HEK293 (cell line): ENCODE data around the gene RIC8B.

Experiments used
- CTCF ChIA-PET: fragments of 350-600 bp; formaldehyde crosslinking; extraction: SDS; loops from one replicate; lab custom pipeline; 2021; ENCODE audit warnings: antibody characterized with exemption; lab: Yijun Ruan, JAX
- POLR2A ChIA-PET: fragments of 300-600 bp; formaldehyde crosslinking; extraction: SDS; loops from one replicate; lab custom pipeline; 2020; ENCODE audit warnings: antibody characterized with exemption, inconsistent platforms; lab: Yijun Ruan, JAX
- H3K27ac ChIP-seq: fragments of 200-500 bp; sonication (Bioruptor generic); 2 replicates; pipeline ENCODE4 v1.5.1; 2014; ENCODE audit warnings: low read depth, low read length, control low read depth, inconsistent platforms; ENCODE audit errors: extremely low read depth
- H3K36me3 ChIP-seq, 2 experiments: fragments of 200-500 bp in 1 of 2; sonication (Bioruptor generic) in 1 of 2; 1 replicate in 1 of 2; 2 replicates in 1 of 2; pipeline ENCODE4 v1.5.1; 2014 to 2017; ENCODE audit warnings: inconsistent platforms in 2 of 2, low read length in 2 of 2; ENCODE audit not compliant: control insufficient read depth in 2 of 2, insufficient read depth in 1 of 2
- H3K4me1 ChIP-seq: fragments of 200-500 bp; sonication (Bioruptor generic); 2 replicates; pipeline ENCODE4 v1.5.1; 2014; ENCODE audit warnings: mild to moderate bottlenecking, low read length, inconsistent platforms; ENCODE audit not compliant: control insufficient read depth, insufficient read depth
- H3K4me3 ChIP-seq: 2 replicates; pipeline ENCODE4 v1.5.1; 2011; ENCODE audit warnings: low read depth, mild to moderate bottlenecking, control low read depth, low read length, moderate library complexity
- H3K9me3 ChIP-seq: fragments of 200-500 bp; sonication (Bioruptor generic); 2 replicates; pipeline ENCODE4 v1.5.1; 2014; ENCODE audit warnings: low read depth, low read length, inconsistent platforms; ENCODE audit not compliant: control insufficient read depth, insufficient read depth
- HIC1 ChIP-seq: fragments of 450-650 bp; formaldehyde crosslinking; IDR thresholded peaks from 2 replicates; pipeline ENCODE4 v1.5.1; 2016; ENCODE audit warnings: missing biosample characterization, missing genetic modification characterization
- PRDM6 ChIP-seq: fragments of 450-650 bp; formaldehyde crosslinking; IDR thresholded peaks from 2 replicates; pipeline ENCODE4 v1.5.1; 2017; ENCODE audit warnings: missing biosample characterization, missing genetic modification characterization
- SCRT2 ChIP-seq: fragments of 450-650 bp; formaldehyde crosslinking; IDR thresholded peaks from 2 replicates; pipeline ENCODE4 v1.5.1; 2016; ENCODE audit warnings: missing biosample characterization, missing genetic modification characterization
- ZNF148 ChIP-seq: fragments of 450-650 bp; formaldehyde crosslinking; IDR thresholded peaks from 2 replicates; pipeline ENCODE4 v1.5.0; 2017; ENCODE audit warnings: missing biosample characterization, missing genetic modification characterization, borderline replicate concordance
- ZNF157 ChIP-seq: fragments of 450-650 bp; formaldehyde crosslinking; IDR thresholded peaks from 2 replicates; pipeline ENCODE4 v1.5.1; 2016; ENCODE audit warnings: missing biosample characterization, missing genetic modification characterization
- ZNF2 ChIP-seq: fragments of 450-650 bp; formaldehyde crosslinking; IDR thresholded peaks from 2 replicates; pipeline ENCODE4 v1.5.1; 2016; ENCODE audit warnings: missing biosample characterization, missing genetic modification characterization
- ZNF202 ChIP-seq: fragments of 450-650 bp; formaldehyde crosslinking; IDR thresholded peaks from 2 replicates; pipeline ENCODE4 v1.5.1; 2016; ENCODE audit warnings: missing biosample characterization, missing genetic modification characterization, borderline replicate concordance
- ZNF335 ChIP-seq: fragments of 450-650 bp; formaldehyde crosslinking; conservative IDR thresholded peaks from 2 replicates; pipeline ENCODE4 v1.5.1; 2016; ENCODE audit warnings: missing biosample characterization, missing genetic modification characterization
- ZNF350 ChIP-seq: fragments of 450-650 bp; formaldehyde crosslinking; IDR thresholded peaks from 2 replicates; pipeline ENCODE4 v1.5.0; 2017; ENCODE audit warnings: missing biosample characterization, mild to moderate bottlenecking, missing genetic modification characterization
- ZNF423 ChIP-seq: fragments of 450-650 bp; formaldehyde crosslinking; IDR thresholded peaks from 2 replicates; pipeline ENCODE4 v1.5.1; 2016; ENCODE audit warnings: missing biosample characterization, missing genetic modification characterization
- ZNF518A ChIP-seq: fragments of 450-650 bp; formaldehyde crosslinking; conservative IDR thresholded peaks from 2 replicates; pipeline ENCODE4 v1.5.1; 2016; ENCODE audit warnings: low read depth, missing biosample characterization, missing genetic modification characterization
- ZNF585B ChIP-seq: fragments of 450-650 bp; formaldehyde crosslinking; IDR thresholded peaks from 2 replicates; pipeline ENCODE4 v1.5.1; 2016; ENCODE audit warnings: missing biosample characterization, missing genetic modification characterization
- ZNF610 ChIP-seq: fragments of 450-650 bp; formaldehyde crosslinking; IDR thresholded peaks from 2 replicates; pipeline ENCODE4 v1.5.1; 2016; ENCODE audit warnings: missing biosample characterization, missing genetic modification characterization, borderline replicate concordance
- ZNF623 ChIP-seq: fragments of 450-650 bp; formaldehyde crosslinking; IDR thresholded peaks from 2 replicates; pipeline ENCODE4 v1.5.1; 2016; ENCODE audit warnings: missing biosample characterization, missing genetic modification characterization
- ZNF660 ChIP-seq: fragments of 450-650 bp; IDR thresholded peaks from 2 replicates; pipeline ENCODE4 v1.5.1; 2018; ENCODE audit warnings: missing biosample characterization, mild to moderate bottlenecking, missing genetic modification characterization
- ZNF785 ChIP-seq: fragments of 450-650 bp; formaldehyde crosslinking; IDR thresholded peaks from 2 replicates; pipeline ENCODE4 v1.5.1; 2016; ENCODE audit warnings: missing biosample characterization, missing genetic modification characterization
- ZSCAN23 ChIP-seq: fragments of 450-650 bp; formaldehyde crosslinking; IDR thresholded peaks from 2 replicates; pipeline ENCODE4 v1.5.1; 2016; ENCODE audit warnings: missing biosample characterization, missing genetic modification characterization
- ZSCAN5A ChIP-seq: fragments of 450-650 bp; formaldehyde crosslinking; IDR thresholded peaks from 2 replicates; pipeline ENCODE4 v1.5.1; 2016; ENCODE audit warnings: missing biosample characterization, missing genetic modification characterization

RIC8B gene

GRCh38 chr12:106767206-106767605 lies 7.3 kb upstream of the RIC8B start:
- CTCF ChIA-PET = interaction anchor here (3.0 kb wide), 1 partner anchor 152 kb away, joined by 12 read pairs; no protein-coding TSS in a partner anchor
- TF ChIP-seq ZNF585B (tag by site-specific recombination) = no peak
- 0 out of 2 replicates have a peak, but pooled peaks have one; percentile 9 for TF ChIP-seq ZNF335
- POLR2A ChIA-PET = no interaction called here
- H3K9me3 ChIP-seq = no peaks in the 10 kb centered on the region
- H3K36me3 ChIP-seq = no peaks in the 10 kb centered on the region
- no peak overlapping the region for H3K4me3 ChIP-seq
- H3K27ac ChIP-seq = no peak overlapping the region
- H3K4me1 ChIP-seq = peaks cover 17% of the 10 kb centered on the region

GRCh38 chr12:106767954-106768822 lies 6.3 kb upstream of the RIC8B start:
- H3K36me3 ChIP-seq = no peaks in the 10 kb centered on the region
- no peak overlapping the region for H3K27ac ChIP-seq
- H3K9me3 ChIP-seq = no peaks in the 10 kb centered on the region
- CTCF ChIA-PET = interaction anchor here (0.6 to 3.0 kb wide), 2 partner anchors 151 to 411 kb away, joined by 4 to 12 read pairs; no protein-coding TSS in a partner anchor
- POLR2A ChIA-PET = no interaction called here
- H3K4me3 ChIP-seq = no peak overlapping the region
- H3K4me1 ChIP-seq = peaks cover 17% of the 10 kb centered on the region
- TF ChIP-seq ZNF623 (no peak), ZNF202 (no peak), ZNF518A (tag by site-specific recombination) (0 out of 2 replicates have a peak, but pooled peaks have one; percentile 19), ZNF157 (tag by site-specific recombination) (no peak), HIC1 (tag by site-specific recombination) (peak; percentile 54; the same call in 1 of the 2 replicates), ZNF660 (tag by site-specific recombination) (no peak), ZNF785 (no peak), ZNF350 (tag by site-specific recombination) (no peak), ZNF148 (tag by site-specific recombination) (no peak), ZSCAN23 (tag by site-specific recombination) (no peak), SCRT2 (tag by site-specific recombination) (no peak), ZNF2 (peak; percentile 24; the same call in 1 of the 2 replicates), ZNF610 (no peak), ZSCAN5A (tag by site-specific recombination) (no peak), ZNF423 (tag by site-specific recombination) (no peak), PRDM6 (tag by site-specific recombination) (peak; percentile 83)
